ENCODE measurements around the gene TNFRSF25. TPM values are rescaled to one million over a fixed set of nuclear protein-coding genes. Genes with fewer than 3 reads are reported as not detected.
A peak's percentile ranks its signal among the peaks of the same experiment; 100 is the strongest.

Gene TNFRSF25
- total RNA-seq, 4 donors from 2014 or later = 4.2 to 11.2 (median 8.8) TPM

DNA sequence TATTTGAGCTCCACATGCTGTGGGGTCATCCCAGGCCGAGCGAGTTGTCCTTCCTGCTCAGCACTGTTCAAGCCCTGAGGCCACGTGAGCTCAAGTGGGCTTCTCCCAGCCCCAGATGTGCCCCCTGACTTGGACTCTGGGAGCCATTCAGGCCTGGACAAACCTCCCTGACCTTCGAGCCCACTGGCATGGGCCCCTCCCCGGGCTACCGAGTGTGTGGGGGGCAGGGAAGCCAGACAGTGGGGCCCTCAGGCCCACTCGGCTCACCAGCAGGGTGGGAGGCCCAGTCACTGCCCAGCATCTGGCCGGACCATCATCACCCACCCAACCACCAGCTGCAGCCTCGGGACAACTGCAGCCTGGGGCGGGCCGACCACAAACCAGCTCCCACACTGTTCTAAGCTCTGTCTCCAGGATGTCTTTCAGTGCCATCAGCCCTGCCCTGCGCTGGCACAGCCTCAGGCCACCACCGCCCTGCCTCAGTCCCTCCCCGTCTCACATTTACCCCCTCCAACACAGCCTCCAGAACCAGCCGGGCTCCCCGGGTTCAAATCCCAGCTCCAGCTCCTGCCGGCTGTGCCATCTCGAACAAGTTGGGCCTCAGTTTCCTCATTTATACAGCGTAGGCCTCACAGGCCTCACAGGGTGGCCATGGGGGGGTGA, 46.4 kb upstream of the TNFRSF25 start:
- 80% methylated on average over 6 of the region's 19 CpGs; no CpG with 5 or more reads in 1 of the 2 donors for WGBS, 2 donors (ENCODE audit: low coverage in 1 of 2)
- H3K4me3 ChIP-seq = no peak overlapping the region
- ATAC-seq = peak; percentile 13
- H3K27me3 ChIP-seq = peaks cover 17% of the 10 kb centered on the region
- no peaks in the 10 kb centered on the region for H3K36me3 ChIP-seq
- no peaks in the 10 kb centered on the region for H3K9me3 ChIP-seq
- TF ChIP-seq EP300 (IDR thresholded peaks at IDR 0.05) (no peak), POLR2AphosphoS5 (IDR thresholded peaks at IDR 0.05) (no peak), POLR2A (IDR thresholded peaks at IDR 0.05) (no peak)
- TF ChIP-seq, protein P1, sequence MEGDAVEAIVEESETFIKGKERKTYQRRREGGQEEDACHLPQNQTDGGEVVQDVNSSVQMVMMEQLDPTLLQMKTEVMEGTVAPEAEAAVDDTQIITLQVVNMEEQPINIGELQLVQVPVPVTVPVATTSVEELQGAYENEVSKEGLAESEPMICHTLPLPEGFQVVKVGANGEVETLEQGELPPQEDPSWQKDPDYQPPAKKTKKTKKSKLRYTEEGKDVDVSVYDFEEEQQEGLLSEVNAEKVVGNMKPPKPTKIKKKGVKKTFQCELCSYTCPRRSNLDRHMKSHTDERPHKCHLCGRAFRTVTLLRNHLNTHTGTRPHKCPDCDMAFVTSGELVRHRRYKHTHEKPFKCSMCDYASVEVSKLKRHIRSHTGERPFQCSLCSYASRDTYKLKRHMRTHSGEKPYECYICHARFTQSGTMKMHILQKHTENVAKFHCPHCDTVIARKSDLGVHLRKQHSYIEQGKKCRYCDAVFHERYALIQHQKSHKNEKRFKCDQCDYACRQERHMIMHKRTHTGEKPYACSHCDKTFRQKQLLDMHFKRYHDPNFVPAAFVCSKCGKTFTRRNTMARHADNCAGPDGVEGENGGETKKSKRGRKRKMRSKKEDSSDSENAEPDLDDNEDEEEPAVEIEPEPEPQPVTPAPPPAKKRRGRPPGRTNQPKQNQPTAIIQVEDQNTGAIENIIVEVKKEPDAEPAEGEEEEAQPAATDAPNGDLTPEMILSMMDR (IDR thresholded peaks at IDR 0.05) = no peak
- H3K27ac ChIP-seq = no peak overlapping the region
- H3K4me1 ChIP-seq = no peaks in the 10 kb centered on the region

DNA sequence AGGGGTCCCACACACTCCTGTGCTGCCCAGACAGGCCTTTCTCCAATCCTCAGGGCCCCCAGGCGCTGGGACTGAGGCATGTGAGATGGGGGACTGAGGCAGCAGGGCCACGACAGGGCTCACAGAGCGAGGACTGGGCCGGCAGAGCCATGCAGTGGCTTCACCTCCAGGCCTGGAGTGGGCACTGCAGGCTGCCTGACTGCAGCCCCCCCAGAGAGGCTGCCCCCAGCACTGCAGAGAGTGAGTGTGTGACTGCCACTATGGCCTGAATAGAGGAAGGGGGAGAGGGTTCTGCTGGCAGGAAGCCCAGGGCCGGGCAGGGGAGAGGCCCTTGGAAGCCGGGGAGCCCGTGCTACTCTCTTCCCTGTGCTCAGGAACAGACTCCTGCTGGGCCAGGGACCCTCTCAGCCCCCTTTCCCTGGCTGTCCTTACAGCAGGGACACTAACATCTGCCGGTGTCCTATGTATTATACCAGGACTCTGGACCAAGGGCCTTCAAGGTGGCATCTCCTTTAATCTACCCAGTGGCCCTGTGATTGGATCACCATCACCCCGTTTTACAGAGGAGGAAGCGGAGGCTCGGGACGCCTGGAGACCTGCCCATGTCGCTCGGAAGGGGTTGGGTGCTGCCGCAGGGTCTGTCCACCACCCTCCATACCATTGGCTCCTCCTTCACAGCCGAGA, 45.7 kb upstream of the TNFRSF25 start:
- Histone ChIP-seq H3K9me3 (no peaks in the 10 kb centered on the region), H3K4me3 (no peak overlapping the region), H3K36me3 (no peaks in the 10 kb centered on the region), H3K27me3 (peaks cover 22% of the 10 kb centered on the region), H3K4me1 (no peaks in the 10 kb centered on the region), H3K27ac (no peak overlapping the region)
- no peak for ATAC-seq
- TF ChIP-seq POLR2A (IDR thresholded peaks at IDR 0.05) (no peak), POLR2AphosphoS5 (IDR thresholded peaks at IDR 0.05) (no peak), EP300 (IDR thresholded peaks at IDR 0.05) (no peak)
- TF ChIP-seq, protein P1 (IDR thresholded peaks at IDR 0.05) = no peak
- WGBS, 2 donors (ENCODE audit: low coverage in 1 of 2) = 70% methylated on average over 8 of the region's 16 CpGs; no CpG with 5 or more reads in 1 of the 2 donors

DNA sequence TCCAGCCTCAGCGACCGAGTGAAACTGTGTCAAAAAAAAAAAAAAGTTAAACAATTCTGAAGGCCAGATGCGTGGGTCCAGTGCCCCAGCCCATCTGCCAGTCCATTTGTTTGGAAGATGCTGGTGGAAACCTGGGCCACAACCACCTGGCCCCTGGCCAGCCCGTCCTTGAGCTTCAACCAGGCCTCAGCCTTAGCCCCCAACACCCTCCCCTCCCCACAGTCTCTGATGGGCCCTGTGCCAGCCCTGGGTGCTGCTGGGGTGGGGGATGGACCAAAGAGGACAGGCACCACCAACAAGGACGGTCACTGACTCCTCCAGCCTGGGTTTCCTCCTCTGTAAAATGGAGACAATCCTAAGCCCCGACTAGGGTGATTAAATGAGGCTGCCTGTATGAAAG, 45.1 kb upstream of the TNFRSF25 start:
- Histone ChIP-seq H3K36me3 (no peaks in the 10 kb centered on the region), H3K27ac (no peak overlapping the region), H3K4me1 (no peaks in the 10 kb centered on the region), H3K27me3 (peaks cover 28% of the 10 kb centered on the region), H3K9me3 (no peaks in the 10 kb centered on the region), H3K4me3 (no peak overlapping the region)
- no peak for ATAC-seq
- WGBS, 2 donors (ENCODE audit: low coverage in 1 of 2) = 80% methylated on average over 4 of the region's 6 CpGs; no CpG with 5 or more reads in 1 of the 2 donors
- no peak for TF ChIP-seq POLR2A (IDR thresholded peaks at IDR 0.05)
- TF ChIP-seq, protein P1 (IDR thresholded peaks at IDR 0.05) = no peak
- TF ChIP-seq POLR2AphosphoS5 (IDR thresholded peaks at IDR 0.05) = no peak
- TF ChIP-seq EP300 (IDR thresholded peaks at IDR 0.05) = no peak

DNA sequence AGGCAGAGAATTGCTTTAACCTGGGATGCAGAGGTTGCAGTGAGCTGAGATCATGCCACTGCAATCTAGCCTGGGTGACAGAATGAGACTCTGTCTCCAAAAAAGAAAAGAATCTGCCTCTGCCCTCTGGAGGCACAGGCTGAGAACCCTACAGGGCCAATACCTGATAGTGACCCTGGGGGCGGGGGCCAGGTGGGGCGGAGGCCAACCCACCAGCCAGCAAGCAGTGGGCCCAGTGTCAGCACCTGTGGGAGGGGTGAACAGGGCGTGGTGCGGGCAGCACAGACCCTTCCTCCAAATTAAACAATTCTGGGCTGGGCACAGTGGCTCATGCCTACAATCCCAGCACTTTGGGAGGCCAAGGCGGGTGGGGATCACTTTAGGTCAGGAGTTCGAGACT, 44.5 kb upstream of the TNFRSF25 start:
- no peaks in the 10 kb centered on the region for H3K4me1 ChIP-seq
- WGBS, 2 donors (ENCODE audit: low coverage in 1 of 2) = 83% methylated on average over 1 of the region's 6 CpGs; no CpG with 5 or more reads in 1 of the 2 donors
- no peak for ATAC-seq
- H3K9me3 ChIP-seq = no peaks in the 10 kb centered on the region
- TF ChIP-seq EP300 (IDR thresholded peaks at IDR 0.05) (no peak), POLR2A (IDR thresholded peaks at IDR 0.05) (no peak), POLR2AphosphoS5 (IDR thresholded peaks at IDR 0.05) (no peak)
- TF ChIP-seq, protein P1 (IDR thresholded peaks at IDR 0.05) = no peak
- H3K4me3 ChIP-seq = no peak overlapping the region
- H3K36me3 ChIP-seq = no peaks in the 10 kb centered on the region
- peaks cover 34% of the 10 kb centered on the region for H3K27me3 ChIP-seq
- H3K27ac ChIP-seq = no peak overlapping the region

DNA sequence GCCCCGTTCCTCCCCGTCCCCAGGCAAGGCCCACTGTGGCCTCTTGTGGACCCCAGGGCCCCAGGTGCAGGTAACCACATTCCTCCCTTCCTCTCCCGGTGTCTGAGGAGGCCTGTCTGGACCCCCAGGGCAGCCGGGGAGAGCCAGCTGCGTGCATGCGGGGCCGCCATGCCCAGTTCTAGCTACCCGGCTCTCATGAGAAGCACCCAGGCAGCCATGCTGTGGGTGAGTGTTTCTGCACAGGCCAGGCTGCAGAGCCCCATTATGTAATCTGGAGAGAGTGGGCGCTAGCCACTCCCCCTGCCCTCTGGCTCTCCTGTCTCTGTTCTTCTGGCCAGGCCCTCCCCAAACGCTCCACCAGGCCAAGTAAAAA, 43.9 kb upstream of the TNFRSF25 start:
- TF ChIP-seq, protein P1 (IDR thresholded peaks at IDR 0.05) = no peak
- no peak for TF ChIP-seq POLR2AphosphoS5 (IDR thresholded peaks at IDR 0.05)
- TF ChIP-seq POLR2A (IDR thresholded peaks at IDR 0.05) = no peak
- TF ChIP-seq EP300 (IDR thresholded peaks at IDR 0.05) = no peak
- no peaks in the 10 kb centered on the region for H3K4me1 ChIP-seq
- H3K27ac ChIP-seq = no peak overlapping the region
- no peak overlapping the region for H3K4me3 ChIP-seq
- no peak for ATAC-seq
- H3K36me3 ChIP-seq = no peaks in the 10 kb centered on the region
- WGBS, 2 donors (ENCODE audit: low coverage in 1 of 2) = no CpG with 5 or more reads among the region's 10 CpGs
- peaks cover 35% of the 10 kb centered on the region for H3K27me3 ChIP-seq
- H3K9me3 ChIP-seq = no peaks in the 10 kb centered on the region
